Fibroblast of lung (primary cell): ENCODE data around the gene WDR33.

Source experiments
- CTCF ChIP-seq, 2 donors: IDR thresholded peaks in 1 of 2; conservative IDR thresholded peaks in 1 of 2; 1 replicate in 1 of 2; 2 replicates in 1 of 2; pipeline ENCODE4 v1.5.1; 2011 to 2012; ENCODE audit warnings: low read length in 2 of 2, control low read depth in 1 of 2, inconsistent platforms in 1 of 2, low read depth in 1 of 2, mild to moderate bottlenecking in 1 of 2
- EZH2 ChIP-seq: IDR thresholded peaks from 2 replicates; pipeline ENCODE4 v1.5.1; 2012; ENCODE audit warnings: low read length, control low read depth, mild to moderate bottlenecking; ENCODE audit errors: missing control alignments

GRCh38 chr2:127655209-127656073, 155.5 kb downstream of the WDR33 start:
- TF ChIP-seq CTCF (conservative IDR thresholded peaks at IDR 0.05 in 1 of 2, IDR thresholded peaks at IDR 0.05 in 1 of 2; ENCODE audit: low read depth in 1 of 2, low read length in 2 of 2) (no peak), EZH2 (no peak)
